MM.1S (cell line): ENCODE measurements around the gene C16orf95.

Source experiments
- DNase-seq: peaks from one replicate; pipeline ENCODE4 v3.0.0-alpha.2; 2015
- H2AFZ ChIP-seq: fragments of 300-600 bp; sonication (generic); 2 replicates; pipeline ENCODE4 v1.6.0; 2016; ENCODE audit warnings: antibody characterized with exemption, low read length
- H3F3A ChIP-seq: fragments of 300-600 bp; sonication (generic); 2 replicates; pipeline ENCODE4 v1.6.1; 2016; ENCODE audit warnings: mild to moderate bottlenecking, antibody characterized with exemption, low read length, moderate library complexity, mixed read lengths; ENCODE audit not compliant: insufficient read depth
- H3K27ac ChIP-seq: fragments of 300-600 bp; sonication (generic); 2 replicates; pipeline ENCODE4 v1.5.1; 2016; ENCODE audit warnings: mild to moderate bottlenecking, low read length
- H3K27me3 ChIP-seq: fragments of 300-600 bp; sonication (generic); replicated peaks from 2 replicates; pipeline ENCODE4 v1.6.0; 2016; ENCODE audit warnings: low read length; ENCODE audit not compliant: insufficient read depth
- H3K36me3 ChIP-seq: fragments of 300-600 bp; sonication (generic); replicated peaks from 2 replicates; pipeline ENCODE4 v1.6.1; 2016; ENCODE audit warnings: mild to moderate bottlenecking, low read length, mixed read lengths; ENCODE audit not compliant: insufficient read depth
- H3K4me1 ChIP-seq: fragments of 300-600 bp; sonication (generic); 2 replicates; pipeline ENCODE4 v1.6.1; 2016; ENCODE audit warnings: low read length, mixed read lengths
- H3K4me2 ChIP-seq: fragments of 300-600 bp; sonication (generic); 2 replicates; pipeline ENCODE4 v1.6.0; 2016; ENCODE audit warnings: low read depth, low read length
- H3K4me3 ChIP-seq: fragments of 300-600 bp; sonication (generic); 2 replicates; pipeline ENCODE4 v1.5.1; 2016; ENCODE audit warnings: low read length, mixed read lengths
- H3K79me2 ChIP-seq: fragments of 300-600 bp; sonication (generic); 2 replicates; pipeline ENCODE4 v1.6.1; 2016; ENCODE audit warnings: mixed run types, low read length, mixed read lengths
- H3K9ac ChIP-seq: fragments of 300-600 bp; sonication (generic); 2 replicates; pipeline ENCODE4 v1.6.1; 2016; ENCODE audit warnings: low read length, mixed read lengths
- H3K9me2 ChIP-seq: fragments of 300-600 bp; sonication (generic); replicated peaks from 2 replicates; pipeline ENCODE4 v1.6.1; 2016; ENCODE audit warnings: mild to moderate bottlenecking, low read length, mixed read lengths; ENCODE audit not compliant: insufficient read depth
- H3K9me3 ChIP-seq: fragments of 300-600 bp; sonication (generic); replicated peaks from 2 replicates; pipeline ENCODE4 v1.6.1; 2016; ENCODE audit warnings: mild to moderate bottlenecking, low read length, mixed read lengths; ENCODE audit not compliant: insufficient read depth
- H4K20me1 ChIP-seq: fragments of 300-600 bp; sonication (generic); 2 replicates; pipeline ENCODE4 v1.6.1; 2016; ENCODE audit warnings: mild to moderate bottlenecking, low read length, moderate library complexity, mixed read lengths; ENCODE audit not compliant: insufficient read depth
- EZH2 ChIP-seq: fragments of 300-600 bp; sonication (generic); optimal IDR thresholded peaks from 2 replicates; pipeline ENCODE3; 2017; ENCODE audit warnings: low read depth, mild to moderate bottlenecking, antibody characterized with exemption, low read length, mixed read lengths
- EZH2phosphoT487 ChIP-seq: fragments of 300-600 bp; sonication (generic); IDR thresholded peaks from 2 replicates; pipeline ENCODE4 v1.6.1; 2018; ENCODE audit warnings: antibody characterized with exemption, low read length
- TF ChIP-seq, protein P1 (sequence below): fragments of 300-600 bp; sonication (generic); IDR thresholded peaks from 2 replicates; pipeline ENCODE4 v1.5.1; 2016; ENCODE audit warnings: antibody characterized with exemption, low read length, mixed read lengths

The C16orf95 gene

DNA sequence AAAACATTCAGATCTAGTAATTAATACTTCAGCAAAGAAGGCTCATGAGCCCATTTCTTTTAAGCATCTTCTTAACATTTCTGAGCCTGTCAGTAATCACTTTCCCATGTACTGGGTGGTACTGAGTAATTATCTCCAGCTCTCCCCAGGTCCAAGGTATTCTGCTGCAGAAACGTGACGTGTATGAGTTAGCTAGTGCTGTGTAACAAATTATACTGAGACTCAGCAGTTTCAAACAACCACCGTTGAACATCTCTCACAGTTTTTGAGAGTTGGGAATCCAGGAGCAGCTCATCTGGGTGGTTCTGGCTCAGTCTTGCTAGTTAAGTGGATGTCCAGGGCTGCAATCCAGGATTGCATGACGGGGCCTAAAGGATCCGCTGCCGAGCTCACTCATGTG lies 25.2 kb downstream of the C16orf95 start:
- Histone ChIP-seq H3K36me3 (no peaks in the 10 kb centered on the region), H3K27ac (no peak overlapping the region), H3K27me3 (no peaks in the 10 kb centered on the region), H3K9me3 (no peaks in the 10 kb centered on the region), H3K4me3 (no peak overlapping the region), H2AFZ (no peak overlapping the region), H3K9ac (no peak overlapping the region), H3F3A (no peaks in the 10 kb centered on the region), H3K4me1 (no peaks in the 10 kb centered on the region), H3K79me2 (no peaks in the 10 kb centered on the region), H4K20me1 (no peaks in the 10 kb centered on the region), H3K4me2 (no peak overlapping the region), H3K9me2 (no peaks in the 10 kb centered on the region)
- TF ChIP-seq EZH2phosphoT487: no peak
- TF ChIP-seq, protein P1, sequence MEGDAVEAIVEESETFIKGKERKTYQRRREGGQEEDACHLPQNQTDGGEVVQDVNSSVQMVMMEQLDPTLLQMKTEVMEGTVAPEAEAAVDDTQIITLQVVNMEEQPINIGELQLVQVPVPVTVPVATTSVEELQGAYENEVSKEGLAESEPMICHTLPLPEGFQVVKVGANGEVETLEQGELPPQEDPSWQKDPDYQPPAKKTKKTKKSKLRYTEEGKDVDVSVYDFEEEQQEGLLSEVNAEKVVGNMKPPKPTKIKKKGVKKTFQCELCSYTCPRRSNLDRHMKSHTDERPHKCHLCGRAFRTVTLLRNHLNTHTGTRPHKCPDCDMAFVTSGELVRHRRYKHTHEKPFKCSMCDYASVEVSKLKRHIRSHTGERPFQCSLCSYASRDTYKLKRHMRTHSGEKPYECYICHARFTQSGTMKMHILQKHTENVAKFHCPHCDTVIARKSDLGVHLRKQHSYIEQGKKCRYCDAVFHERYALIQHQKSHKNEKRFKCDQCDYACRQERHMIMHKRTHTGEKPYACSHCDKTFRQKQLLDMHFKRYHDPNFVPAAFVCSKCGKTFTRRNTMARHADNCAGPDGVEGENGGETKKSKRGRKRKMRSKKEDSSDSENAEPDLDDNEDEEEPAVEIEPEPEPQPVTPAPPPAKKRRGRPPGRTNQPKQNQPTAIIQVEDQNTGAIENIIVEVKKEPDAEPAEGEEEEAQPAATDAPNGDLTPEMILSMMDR: no peak
- no peak for TF ChIP-seq EZH2
- no peak for DNase-seq

DNA sequence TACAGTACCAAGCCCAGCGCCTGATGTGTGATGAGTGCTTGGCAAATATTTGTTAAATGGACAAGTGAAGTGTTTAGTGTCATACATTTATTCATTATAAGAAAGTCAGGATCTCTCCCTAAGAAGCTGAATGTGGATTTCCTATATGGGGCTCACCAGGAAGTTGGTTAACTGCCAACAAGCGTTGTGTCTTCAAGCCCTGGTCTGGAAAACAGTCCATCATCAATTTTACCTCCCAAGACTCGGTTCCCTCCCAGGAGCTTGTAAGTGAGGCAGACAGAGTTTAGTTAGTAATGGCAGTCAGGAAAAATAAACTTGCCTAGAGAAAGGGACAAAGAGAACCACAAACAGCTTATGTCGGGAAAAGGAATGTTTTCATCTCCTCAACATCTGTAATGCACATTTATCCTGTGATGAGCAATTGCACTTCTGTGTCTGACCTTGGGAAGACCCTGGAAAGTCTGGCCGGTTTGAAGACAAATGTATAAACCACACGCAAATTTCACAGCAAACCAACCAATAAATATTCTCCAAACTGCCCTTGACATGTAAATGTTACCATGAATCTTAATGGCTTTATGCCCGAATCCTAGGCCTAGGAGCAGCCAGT lies 28.3 kb downstream of the C16orf95 start:
- H3K9me2 ChIP-seq: no peaks in the 10 kb centered on the region
- H4K20me1 ChIP-seq: no peaks in the 10 kb centered on the region
- H3K27ac ChIP-seq: no peak overlapping the region
- no peak overlapping the region for H2AFZ ChIP-seq
- H3K4me3 ChIP-seq: no peak overlapping the region
- no peak for DNase-seq
- H3K4me1 ChIP-seq: no peaks in the 10 kb centered on the region
- no peak overlapping the region for H3K9ac ChIP-seq
- TF ChIP-seq EZH2: no peak
- TF ChIP-seq, protein P1: no peak
- TF ChIP-seq EZH2phosphoT487: no peak
- no peaks in the 10 kb centered on the region for H3K79me2 ChIP-seq
- no peak overlapping the region for H3K4me2 ChIP-seq
- H3K36me3 ChIP-seq: no peaks in the 10 kb centered on the region
- no peaks in the 10 kb centered on the region for H3K27me3 ChIP-seq
- H3F3A ChIP-seq: no peaks in the 10 kb centered on the region
- H3K9me3 ChIP-seq: no peaks in the 10 kb centered on the region

DNA sequence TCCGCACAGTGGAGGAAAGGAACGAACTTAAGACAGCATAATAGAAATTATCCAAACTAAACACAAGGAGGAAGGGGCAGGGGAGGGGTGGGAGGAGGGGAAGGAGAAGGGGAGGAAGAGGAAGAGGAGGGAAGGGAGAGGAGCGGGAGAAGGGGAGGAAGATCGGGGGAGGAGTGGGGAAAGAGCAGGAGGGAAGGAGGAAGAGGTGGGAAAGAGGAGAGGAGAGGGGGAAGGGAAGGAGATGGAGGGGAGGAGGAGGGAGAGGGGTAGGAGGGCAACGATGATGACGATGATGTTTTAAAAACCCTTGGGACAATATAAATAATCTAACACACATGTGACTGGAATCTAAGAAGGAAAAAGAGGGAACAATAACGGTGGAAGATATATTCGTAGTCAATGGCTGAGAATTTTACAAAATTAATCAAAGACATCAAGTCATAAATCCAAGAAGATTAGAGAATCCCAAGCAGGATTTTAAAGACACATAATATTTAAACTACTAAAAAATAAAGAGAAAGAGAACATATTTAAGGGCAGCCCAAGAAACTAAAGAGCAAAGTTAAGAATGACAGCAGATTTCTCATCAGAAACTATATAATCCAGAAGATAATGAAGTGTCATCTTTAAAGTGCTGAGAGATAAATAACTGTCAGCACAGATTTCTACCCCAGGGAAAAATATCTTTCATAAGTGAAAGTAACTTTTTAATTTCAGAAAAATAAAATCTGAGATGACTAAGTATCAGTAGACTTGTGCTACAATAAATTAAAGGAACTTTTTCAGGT lies 30.2 kb downstream of the C16orf95 start:
- no peak overlapping the region for H3K9ac ChIP-seq
- no peak overlapping the region for H3K4me3 ChIP-seq
- no peaks in the 10 kb centered on the region for H3K27me3 ChIP-seq
- TF ChIP-seq, protein P1: no peak
- TF ChIP-seq EZH2 (no peak), EZH2phosphoT487 (no peak)
- no peak overlapping the region for H2AFZ ChIP-seq
- H3K79me2 ChIP-seq: no peaks in the 10 kb centered on the region
- DNase-seq: no peak
- H3K4me1 ChIP-seq: no peaks in the 10 kb centered on the region
- H3F3A ChIP-seq: no peaks in the 10 kb centered on the region
- no peaks in the 10 kb centered on the region for H4K20me1 ChIP-seq
- H3K9me2 ChIP-seq: no peaks in the 10 kb centered on the region
- no peak overlapping the region for H3K27ac ChIP-seq
- no peaks in the 10 kb centered on the region for H3K36me3 ChIP-seq
- H3K9me3 ChIP-seq: no peaks in the 10 kb centered on the region
- no peak overlapping the region for H3K4me2 ChIP-seq
